SJSA1 (cell line): ENCODE data around the gene MORN1. TPM values are rescaled to one million over a fixed set of nuclear protein-coding genes. Genes with fewer than 3 reads are reported as not detected.

Experiments used
- DNase-seq, 2 experiments: peaks; one replicate each; pipeline ENCODE4 v3.0.0-alpha.2; 2015 to 2020; ENCODE audit warnings: low spot score in 2 of 2, low read depth in 1 of 2
- H3K27ac ChIP-seq: fragments of 250-450 bp; sonication (Bioruptor Pico); 2 replicates; pipeline ENCODE4 v1.5.1; 2020; ENCODE audit warnings: mild to moderate bottlenecking, moderate library complexity
- H3K27me3 ChIP-seq: fragments of 250-450 bp; sonication (Bioruptor Pico); replicated peaks from 2 replicates; pipeline ENCODE4 v1.5.1; 2020; ENCODE audit warnings: mild to moderate bottlenecking, moderate library complexity
- H3K36me3 ChIP-seq: fragments of 250-450 bp; sonication (Bioruptor Pico); 2 replicates; pipeline ENCODE4 v1.5.1; 2020; ENCODE audit warnings: mild to moderate bottlenecking
- H3K4me1 ChIP-seq: fragments of 250-450 bp; sonication (Bioruptor Pico); replicated peaks from 2 replicates; pipeline ENCODE4 v1.6.1; 2021; ENCODE audit warnings: mild to moderate bottlenecking
- H3K4me3 ChIP-seq: fragments of 250-450 bp; sonication (Bioruptor Pico); 2 replicates; pipeline ENCODE4 v1.5.1; 2020; ENCODE audit warnings: mild to moderate bottlenecking
- H3K9me3 ChIP-seq: fragments of 250-450 bp; sonication (Bioruptor Pico); replicated peaks from 2 replicates; pipeline ENCODE4 v1.5.1; 2020; ENCODE audit warnings: mild to moderate bottlenecking
- total RNA-seq: library from RNA; depleted of rRNA; stranded (reverse); fragments of >200 nt; shearing (Covaris generic); gene quantifications from 2 replicates; pipeline ENCODE4 v1.2.3, GENCODE V29; 2014

MORN1 gene
- total RNA-seq, 1 experiment from 2014 or later = 5.0 TPM

DNA sequence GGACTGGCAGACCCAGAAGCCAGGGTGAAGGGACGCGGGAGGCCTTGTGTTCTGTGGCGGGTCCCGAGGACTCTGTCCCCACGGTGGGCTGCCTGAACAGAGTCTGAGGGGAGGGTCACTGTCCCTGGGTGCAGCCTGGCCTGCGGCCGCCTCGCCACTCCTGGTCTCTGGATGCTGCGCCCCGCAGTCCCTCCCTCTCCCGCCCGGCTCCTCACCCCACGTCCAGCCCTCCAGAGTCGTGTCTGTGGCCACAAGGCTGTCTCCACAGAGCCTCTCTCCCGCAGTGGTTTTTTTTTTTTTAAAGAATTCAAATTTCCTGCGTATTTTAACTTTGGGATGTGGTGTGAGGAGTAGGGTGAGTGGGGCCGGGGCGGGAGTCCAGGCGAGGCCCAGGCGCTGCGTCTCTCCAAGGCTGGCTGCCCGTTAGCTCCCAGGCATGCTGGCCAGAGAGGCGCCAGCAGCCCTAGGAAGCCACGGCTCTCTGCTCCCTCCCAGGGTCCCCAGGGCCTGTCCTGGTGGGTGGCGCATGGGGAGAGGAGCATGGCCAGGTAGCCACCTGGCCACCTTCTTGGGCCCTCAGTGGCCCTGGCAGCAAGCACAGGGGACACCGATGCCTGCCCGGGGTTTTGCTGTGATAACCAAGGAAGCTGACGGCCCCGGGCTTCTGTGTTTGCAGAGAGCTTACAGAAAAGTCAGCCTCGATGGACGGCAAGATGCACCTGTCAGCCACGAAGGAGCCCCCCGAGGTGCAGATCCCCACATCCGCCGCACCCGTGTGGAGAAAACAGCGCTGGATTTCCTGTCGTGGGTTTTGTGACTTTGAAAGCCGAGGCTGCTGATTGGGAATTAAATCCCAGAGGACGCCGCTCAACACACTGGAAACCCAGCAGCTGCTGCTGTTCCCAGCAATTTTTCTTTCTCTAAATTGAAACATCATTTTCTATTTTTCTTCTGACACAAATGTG is 72.8 kb downstream of the MORN1 start:
- Histone ChIP-seq H3K9me3 (no peaks in the 10 kb centered on the region; the same call in 1 of the 2 replicates), H3K4me1 (peaks cover 37% of the 10 kb centered on the region), H3K27me3 (no peaks in the 10 kb centered on the region), H3K36me3 (0 out of 2 replicates have a peak, but pooled peaks cover 2% of the 10 kb centered on the region), H3K4me3 (no peak overlapping the region), H3K27ac (no peak overlapping the region)
- DNase-seq = no peak

DNA sequence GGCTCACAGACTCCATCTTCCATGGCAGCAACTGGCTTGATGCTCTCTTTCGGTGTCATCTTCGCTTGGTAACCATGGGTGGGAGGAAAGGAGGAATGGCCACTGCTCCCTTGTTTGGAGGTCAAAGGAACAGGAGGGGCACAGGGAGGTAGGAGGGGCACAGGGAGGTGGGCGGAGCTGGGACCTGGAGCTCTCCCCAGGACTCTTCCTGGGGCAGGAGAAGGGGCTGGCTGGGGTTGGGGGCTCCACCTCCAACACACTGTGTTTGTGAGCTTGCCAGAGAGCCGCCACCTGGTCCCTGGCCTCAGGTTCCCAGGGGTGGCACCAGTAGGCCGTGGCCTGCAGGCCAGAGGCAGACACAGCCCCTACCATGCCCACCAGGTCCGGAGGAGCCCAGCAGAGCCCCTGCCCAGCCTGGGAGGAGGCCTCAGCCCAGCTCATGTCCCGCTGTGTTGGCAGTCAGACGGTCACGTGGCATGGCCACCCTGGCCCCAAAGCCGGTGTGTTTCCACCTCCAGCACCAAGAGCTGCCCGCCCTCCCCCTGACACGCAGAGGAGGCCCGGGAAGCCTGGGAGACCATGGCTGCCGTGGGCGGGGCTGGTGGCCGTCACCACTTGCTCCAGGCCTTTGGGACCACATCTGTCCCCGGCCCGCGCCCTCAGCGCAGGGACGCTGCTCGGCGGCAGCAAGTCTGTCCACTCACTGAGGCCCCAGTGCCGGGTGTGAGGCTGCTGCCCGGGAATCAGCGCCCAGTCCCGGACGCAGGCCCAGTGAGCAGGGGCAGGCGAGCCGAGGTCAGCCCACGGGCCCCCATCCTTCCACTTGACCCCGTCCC is 73.9 kb downstream of the MORN1 start:
- H3K4me3 ChIP-seq = no peak overlapping the region
- no peaks in the 10 kb centered on the region for H3K9me3 ChIP-seq
- 0 out of 2 replicates have a peak, but pooled peaks cover 2% of the 10 kb centered on the region for H3K36me3 ChIP-seq
- no peak for DNase-seq
- H3K27ac ChIP-seq = no peak overlapping the region
- no peaks in the 10 kb centered on the region for H3K27me3 ChIP-seq
- H3K4me1 ChIP-seq = peaks cover 37% of the 10 kb centered on the region

DNA sequence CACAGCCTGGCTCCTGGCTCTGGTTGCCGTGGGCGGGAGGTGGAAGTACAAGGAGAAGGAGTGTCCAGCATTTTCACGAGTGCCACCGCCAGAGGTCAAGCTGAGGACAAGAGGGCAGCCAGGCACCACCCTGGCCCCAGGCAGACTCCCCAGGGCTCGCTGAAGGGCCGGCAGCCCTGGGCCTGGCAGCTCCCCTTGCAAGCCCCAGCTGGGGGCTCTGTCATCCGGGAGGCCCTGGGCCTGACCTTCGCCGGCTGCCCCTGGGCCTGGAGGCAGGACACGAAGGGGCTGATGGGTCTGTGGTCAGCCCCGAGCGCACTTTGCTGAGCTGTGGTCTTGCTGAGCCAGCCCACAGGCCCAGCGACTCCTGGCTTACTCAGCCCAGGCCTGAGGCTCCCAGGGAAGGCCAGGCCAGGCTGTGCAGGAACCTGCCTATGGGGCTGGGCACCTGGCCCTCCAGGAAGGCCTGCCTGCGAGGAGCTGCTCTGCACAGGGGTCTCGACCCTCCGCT is 74.8 kb downstream of the MORN1 start:
- no peaks in the 10 kb centered on the region for H3K9me3 ChIP-seq
- no peak overlapping the region for H3K4me3 ChIP-seq
- DNase-seq = no peak
- H3K27me3 ChIP-seq = no peaks in the 10 kb centered on the region
- peaks cover 35% of the 10 kb centered on the region for H3K4me1 ChIP-seq
- H3K27ac ChIP-seq = no peak overlapping the region
- H3K36me3 ChIP-seq = 0 out of 2 replicates have a peak, but pooled peaks cover 2% of the 10 kb centered on the region

DNA sequence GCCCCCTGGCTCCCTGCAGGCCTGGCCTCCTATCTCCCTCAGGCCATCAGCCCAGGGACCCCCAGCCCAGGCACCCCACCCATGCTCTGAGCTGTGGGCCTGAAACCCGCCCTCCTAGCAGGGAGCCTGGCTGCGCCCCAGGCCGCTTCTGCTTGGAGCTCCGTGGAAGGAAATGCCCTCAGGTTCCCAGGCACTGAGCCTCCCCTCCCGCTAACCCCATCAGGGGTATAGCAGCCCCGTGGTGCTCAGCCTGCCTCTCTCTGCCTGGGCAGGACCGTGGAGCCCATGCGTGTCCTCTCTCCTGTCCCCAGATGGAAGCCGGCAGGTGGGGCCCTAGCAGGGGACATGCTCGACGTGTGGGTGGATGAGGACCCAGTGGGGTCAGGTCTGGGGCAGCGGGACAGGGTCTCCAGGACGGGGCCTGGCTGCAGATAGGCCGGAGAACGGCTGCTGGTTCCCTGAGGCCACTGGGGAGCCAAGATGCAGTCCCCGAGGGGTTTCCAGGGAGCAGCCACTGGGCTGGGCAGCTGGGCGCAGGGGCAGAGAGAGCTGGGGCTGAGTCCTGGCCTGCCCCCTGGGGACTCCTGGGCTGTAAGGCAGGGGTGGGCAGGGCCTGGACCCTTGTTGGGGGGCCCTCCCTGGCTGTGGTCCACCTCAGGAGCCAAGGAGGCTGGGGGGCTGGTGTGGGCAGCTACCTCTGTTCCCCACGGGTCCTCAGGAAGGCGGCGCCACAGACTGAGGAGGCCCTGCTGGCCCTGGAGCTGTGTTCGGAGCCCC is 75.5 kb downstream of the MORN1 start:
- DNase-seq = no peak
- Histone ChIP-seq H3K4me1 (peaks cover 39% of the 10 kb centered on the region), H3K27me3 (no peaks in the 10 kb centered on the region), H3K27ac (peak overlapping the region; percentile 47; the same call in 1 of the 2 replicates), H3K36me3 (peaks cover 2% of the 10 kb centered on the region; the same call in 1 of the 2 replicates), H3K9me3 (no peaks in the 10 kb centered on the region), H3K4me3 (no peak overlapping the region)

DNA sequence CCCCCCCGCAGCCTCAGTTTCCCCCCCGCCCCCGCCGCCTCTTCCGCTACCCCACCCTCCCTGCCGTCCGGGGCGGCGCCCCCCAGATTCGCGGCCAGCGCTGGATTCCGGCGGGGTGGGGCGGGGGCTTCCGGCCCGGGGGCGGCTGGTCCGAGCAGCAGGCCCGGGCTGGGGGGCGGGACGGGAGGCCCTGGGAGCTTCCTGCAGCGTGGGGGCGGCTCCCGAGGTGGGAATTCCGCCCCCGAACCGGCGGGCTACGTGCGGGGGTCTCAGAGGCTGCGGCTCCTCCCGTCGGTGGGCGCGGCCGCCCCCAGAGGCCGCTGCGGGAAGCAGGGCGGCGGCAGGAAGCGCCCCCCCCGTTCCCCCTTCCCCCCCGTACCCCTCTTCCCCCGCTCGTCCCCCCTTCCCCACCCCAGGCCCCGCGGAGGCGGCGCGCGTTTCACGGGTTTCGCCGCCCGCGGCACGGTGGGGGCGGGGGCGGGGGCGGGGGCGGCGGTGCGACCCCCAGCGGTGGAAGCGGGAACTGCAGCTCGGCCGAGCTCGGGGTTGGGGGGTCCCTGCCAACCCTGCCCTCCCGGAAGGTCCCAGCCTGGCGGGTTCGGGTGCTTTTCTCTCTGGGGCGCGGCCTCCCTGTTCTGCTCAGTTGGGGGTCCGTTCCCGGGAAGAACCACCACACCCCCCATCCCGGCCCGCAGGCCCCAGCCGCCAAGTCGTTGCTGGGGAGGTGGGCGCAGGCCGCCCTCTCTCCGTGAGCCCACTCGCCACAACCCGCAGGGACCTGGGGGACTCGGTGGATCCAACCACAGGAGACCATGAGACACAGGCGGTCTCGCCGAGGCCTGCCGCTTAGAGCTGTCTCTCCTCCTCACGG is 76.3 kb downstream of the MORN1 start:
- Histone ChIP-seq H3K4me3 (peak overlapping the region; percentile 56), H3K9me3 (no peaks in the 10 kb centered on the region), H3K27ac (peak overlapping the region; percentile 91), H3K4me1 (peaks cover 39% of the 10 kb centered on the region), H3K36me3 (peaks cover 11% of the 10 kb centered on the region), H3K27me3 (no peaks in the 10 kb centered on the region)
- DNase-seq = peak; percentile 26 to 89

DNA sequence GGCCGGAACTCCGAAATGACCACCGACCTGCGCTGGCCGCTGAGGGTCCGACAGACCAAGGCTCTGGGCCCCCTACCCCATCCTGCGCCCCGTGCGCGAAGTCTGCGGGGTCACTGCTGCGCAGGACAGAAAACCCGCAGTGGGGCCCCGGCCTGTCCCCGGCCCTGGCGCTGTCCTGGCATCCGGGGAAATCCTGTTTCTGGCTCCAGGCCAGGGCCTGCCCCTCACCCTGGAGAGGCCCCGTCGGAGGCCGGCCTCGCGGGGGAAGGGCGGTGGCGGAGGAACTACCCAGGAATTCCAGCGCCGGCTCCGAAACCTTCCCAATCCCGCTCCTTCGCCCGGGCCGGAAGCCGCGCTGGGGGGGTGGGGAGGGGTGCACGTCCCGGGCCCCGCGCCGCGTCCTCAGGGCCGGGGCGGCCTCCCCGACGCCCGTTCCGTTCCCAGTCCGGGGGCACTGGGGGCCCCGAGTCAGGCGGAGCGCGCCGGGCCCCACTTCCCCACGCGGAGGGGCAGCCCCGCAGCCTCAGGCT is 77.0 kb downstream of the MORN1 start:
- peaks cover 39% of the 10 kb centered on the region for H3K4me1 ChIP-seq
- DNase-seq = peak; percentile 74 to 91
- H3K27ac ChIP-seq = peak overlapping the region; percentile 91
- H3K4me3 ChIP-seq = peak overlapping the region; percentile 56
- H3K27me3 ChIP-seq = no peaks in the 10 kb centered on the region
- peaks cover 12% of the 10 kb centered on the region for H3K36me3 ChIP-seq
- H3K9me3 ChIP-seq = no peaks in the 10 kb centered on the region

DNA sequence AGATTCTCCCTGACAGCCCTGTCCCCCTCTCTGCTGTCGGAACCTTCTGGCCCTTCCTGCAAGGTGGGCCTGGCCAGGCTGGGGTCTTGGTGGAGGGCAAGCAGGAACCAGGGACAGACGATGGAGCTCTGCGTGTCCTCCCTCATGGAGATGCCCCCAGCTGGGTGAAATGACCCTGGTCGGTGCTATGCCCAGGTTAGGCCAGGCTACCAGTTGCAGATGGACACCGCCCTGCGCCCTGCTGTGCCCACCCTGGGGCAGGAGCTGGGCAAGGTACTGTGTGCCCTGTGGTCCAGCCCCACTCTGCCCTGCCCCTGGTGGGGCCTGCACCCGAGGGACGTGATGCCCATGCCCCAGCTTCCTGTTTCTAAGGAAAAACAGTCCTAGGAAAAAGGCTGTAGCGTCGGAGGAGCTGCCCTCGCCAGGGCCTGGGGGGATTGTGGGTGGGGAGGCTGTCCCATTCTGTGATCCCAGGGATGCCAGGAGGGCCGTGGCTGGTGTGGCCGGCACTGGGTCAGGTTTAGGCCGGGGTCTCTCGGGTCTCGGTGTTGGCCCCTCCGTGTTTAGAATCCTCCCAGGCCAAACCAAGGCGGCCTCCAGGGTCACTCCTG is 77.6 kb downstream of the MORN1 start:
- peaks cover 39% of the 10 kb centered on the region for H3K4me1 ChIP-seq
- peak overlapping the region; percentile 56 for H3K4me3 ChIP-seq
- H3K9me3 ChIP-seq = no peaks in the 10 kb centered on the region
- H3K27me3 ChIP-seq = no peaks in the 10 kb centered on the region
- peak overlapping the region; percentile 91 for H3K27ac ChIP-seq
- no peak for DNase-seq
- peaks cover 14% of the 10 kb centered on the region for H3K36me3 ChIP-seq

DNA sequence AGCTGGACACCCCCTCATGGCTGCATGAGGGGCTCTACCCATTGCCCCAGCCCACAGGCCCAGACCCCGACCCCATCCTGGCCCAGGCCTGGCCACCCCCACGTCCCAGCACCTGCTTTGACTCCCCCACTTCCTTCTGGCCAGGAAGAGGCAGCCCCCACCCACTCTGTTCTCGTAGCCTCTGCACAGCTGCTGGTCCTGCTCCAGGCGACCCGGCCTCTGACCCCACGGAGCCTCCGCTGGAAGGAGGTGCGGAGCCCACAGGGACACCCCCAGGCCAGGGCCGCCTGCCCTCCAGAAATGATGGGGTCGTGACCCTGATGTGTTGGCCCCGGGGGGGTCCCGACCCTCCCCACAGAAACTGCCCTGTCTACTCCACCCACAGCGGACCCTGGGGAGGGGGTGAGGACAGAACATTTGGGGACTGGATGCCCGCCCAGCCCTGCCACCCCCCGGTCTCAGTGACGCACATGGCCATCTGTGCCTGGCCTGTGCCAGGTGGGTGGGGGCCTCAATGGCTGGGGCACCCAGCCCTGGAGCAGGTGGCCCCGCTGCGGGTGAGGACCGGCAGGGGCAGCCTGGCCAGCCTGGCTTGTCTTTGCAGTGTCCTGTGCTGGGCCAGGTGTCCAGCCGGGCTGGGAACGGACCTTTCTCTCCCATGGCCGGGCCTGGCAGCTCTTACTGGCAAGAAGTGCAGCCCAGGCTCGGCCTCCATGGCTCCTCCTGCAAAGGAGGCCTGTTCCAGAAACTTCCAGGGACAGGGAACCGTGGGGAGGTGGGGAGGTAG is 78.6 kb downstream of the MORN1 start:
- H3K36me3 ChIP-seq = peaks cover 22% of the 10 kb centered on the region
- no peak overlapping the region for H3K4me3 ChIP-seq
- H3K27ac ChIP-seq = no peak overlapping the region
- H3K27me3 ChIP-seq = no peaks in the 10 kb centered on the region
- H3K9me3 ChIP-seq = no peaks in the 10 kb centered on the region
- peaks cover 39% of the 10 kb centered on the region for H3K4me1 ChIP-seq
- no peak for DNase-seq

DNA sequence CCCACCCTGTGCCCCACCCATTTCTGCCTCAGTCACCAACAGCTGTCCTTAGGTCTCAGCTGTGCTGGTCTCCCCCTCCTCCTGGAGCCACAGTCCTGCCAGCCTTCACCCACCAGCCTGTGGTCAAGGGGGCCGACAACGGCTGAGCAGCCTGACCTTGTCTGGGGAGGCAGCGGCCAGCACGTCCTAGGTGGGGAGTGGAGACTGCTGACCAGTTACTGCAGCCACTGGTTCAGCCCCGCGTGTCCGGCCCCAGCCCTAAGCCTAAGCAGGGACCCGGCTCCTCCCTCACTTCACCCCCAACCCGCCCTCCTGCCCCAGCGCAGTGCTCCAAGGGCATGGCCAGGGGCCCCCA is 79.2 kb downstream of the MORN1 start:
- Histone ChIP-seq H3K4me3 (no peak overlapping the region), H3K27ac (no peak overlapping the region), H3K4me1 (peaks cover 39% of the 10 kb centered on the region)

DNA sequence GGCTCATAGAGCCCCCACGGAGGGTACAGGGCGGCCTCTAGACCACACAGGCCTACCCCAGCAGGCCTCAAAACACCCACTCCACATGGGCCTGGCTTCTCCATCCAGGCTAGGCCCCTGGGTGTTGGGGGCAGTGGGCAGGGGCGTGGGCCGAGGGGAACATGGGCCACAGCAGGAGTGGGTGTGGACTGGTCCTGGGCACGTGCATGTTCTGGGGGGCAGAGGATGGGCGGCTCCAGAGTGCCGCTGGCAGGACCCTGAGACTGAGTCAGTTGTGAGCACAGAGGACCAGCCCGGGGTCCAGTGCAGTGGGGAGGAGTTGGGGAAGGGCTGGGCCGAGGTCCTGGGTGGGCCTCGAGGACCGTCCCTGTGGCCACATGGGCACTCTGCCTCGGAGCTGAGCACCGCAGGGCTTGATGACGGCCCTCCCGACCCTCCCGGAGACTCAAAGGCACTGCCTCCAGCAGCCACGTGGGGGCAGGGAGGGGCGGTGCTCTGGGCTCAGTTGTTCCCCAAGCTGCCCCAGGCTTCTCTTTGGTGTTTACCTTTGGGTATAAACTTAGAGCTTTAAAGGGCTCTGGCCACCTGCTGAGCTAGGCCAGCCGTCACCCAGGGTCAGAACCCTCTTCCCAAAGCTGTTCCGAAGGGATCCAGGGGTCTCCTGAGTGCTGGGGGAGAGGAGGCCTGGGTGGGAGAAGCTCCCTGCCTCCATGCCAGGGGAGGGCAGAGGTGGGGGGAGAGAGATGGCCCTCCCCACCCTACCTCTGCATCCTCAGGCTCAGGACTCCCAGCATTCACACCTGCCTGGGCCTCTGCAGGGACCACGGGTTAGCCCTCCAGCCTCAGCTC is 79.9 kb downstream of the MORN1 start:
- Histone ChIP-seq H3K36me3 (peaks cover 34% of the 10 kb centered on the region), H3K27me3 (no peaks in the 10 kb centered on the region), H3K27ac (no peak overlapping the region), H3K4me3 (no peak overlapping the region), H3K4me1 (peaks cover 36% of the 10 kb centered on the region), H3K9me3 (no peaks in the 10 kb centered on the region)
- DNase-seq = peak; percentile 66 to 86

More for the DNA sequence above, 79.2 kb downstream of the MORN1 start:
- DNase-seq = no peak
- Histone ChIP-seq H3K27me3 (no peaks in the 10 kb centered on the region), H3K9me3 (no peaks in the 10 kb centered on the region), H3K36me3 (peaks cover 28% of the 10 kb centered on the region)
